Stimulated activated CD4-positive, alpha-beta T cell treated with anti-CD3 and anti-CD28 coated beads, Interleukin-15, amount 100 ng/mL, for 24 hours (primary cell): ENCODE measurements around the gene CCNF.
"Not testable (repeated sequence)": the region's sequence is repeated elsewhere in the genome, so short reads cannot be mapped to it uniquely, and the experiment has no call there.

Experiments
- DNase-seq: peaks from one replicate; pipeline ENCODE4 v3.0.0-alpha.2; 2020

CCNF gene

DNA sequence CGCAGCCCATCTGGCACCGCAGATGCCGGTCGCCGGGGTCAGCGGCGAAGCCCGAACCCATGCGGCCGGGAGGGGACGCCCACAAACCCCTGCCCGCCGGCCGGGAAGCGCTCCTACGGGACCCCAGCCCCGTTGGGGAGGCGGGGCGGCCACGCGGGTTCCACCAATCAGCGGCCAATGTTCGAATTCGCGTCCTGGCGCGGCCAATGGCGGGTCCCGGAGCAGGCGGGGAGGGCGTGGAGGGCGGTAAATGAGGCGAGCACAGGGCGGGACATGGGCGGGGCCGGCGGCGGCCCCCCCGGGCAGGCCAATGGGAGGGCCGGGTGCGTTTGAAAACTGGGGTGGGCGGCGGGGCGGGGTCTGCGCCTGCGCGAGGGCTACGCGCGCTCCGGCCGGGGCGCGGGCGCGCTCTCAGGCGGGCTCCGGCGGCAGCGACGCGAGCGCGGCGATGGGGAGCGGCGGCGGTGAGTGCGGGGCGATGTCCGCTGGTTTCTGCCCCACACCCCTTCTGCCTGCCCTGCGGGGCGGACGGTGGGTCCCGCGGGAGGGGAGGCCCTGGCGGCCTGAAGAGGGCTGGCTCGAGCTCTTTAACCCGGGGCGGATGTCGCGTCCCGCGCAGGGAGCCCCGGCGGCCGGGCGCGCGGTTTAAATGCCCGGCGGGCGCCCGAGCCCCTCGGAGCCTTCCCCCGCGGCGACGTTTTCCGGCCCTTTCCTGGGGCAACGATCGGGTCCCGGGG lies at the start of gene CCNF:
Gene CCNF, plus strand, starts transcription at position 414 of the 737 bp plus-strand sequence. Its CDS starts 35 bp downstream, at position 449.
- DNase-seq, result peak; percentile 99

DNA sequence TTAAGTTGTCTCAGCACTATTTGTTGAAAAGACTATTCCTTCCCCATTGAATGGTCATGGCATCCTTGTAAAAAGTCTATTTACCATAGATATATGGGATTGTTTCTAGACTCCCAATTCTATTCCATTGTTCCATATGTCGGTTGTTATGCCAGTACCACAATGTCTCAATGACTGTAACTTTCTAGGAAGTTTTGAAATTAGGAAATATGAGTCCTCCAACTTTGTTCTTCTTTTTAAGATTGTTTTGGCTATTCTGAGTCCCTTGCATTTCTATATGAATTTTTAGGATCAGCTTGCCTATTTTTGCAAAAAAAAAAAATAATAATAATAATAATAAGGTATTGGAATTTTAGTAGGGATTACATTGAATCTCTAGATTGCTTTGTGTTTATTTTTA lies 45.7 kb upstream of the CCNF start:
- DNase-seq, result no peak

DNA sequence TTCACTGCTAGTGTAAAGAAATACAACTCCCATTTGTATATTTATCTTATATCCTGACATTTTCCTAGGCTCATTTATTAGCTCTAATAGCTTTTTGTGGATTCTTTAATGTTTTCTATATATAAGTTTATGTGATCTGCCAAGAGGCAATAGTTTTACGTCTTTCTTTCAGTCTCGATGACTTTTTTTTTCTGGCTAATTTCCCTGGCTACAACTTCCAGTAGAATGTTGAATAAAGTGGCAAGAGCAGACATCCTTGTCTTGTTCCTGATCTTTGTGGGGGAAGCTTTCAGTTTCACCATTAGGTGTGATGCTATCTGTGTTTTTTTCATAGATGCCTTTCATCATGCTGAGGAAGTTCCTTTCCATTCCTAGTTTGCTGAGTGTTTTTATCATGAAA lies 44.8 kb upstream of the CCNF start:
- DNase-seq, result no peak

- DNase-seq, result no peak
Observed at GRCh38 chr16:2385190-2385836, 43.9 kb upstream of the CCNF start.

DNA sequence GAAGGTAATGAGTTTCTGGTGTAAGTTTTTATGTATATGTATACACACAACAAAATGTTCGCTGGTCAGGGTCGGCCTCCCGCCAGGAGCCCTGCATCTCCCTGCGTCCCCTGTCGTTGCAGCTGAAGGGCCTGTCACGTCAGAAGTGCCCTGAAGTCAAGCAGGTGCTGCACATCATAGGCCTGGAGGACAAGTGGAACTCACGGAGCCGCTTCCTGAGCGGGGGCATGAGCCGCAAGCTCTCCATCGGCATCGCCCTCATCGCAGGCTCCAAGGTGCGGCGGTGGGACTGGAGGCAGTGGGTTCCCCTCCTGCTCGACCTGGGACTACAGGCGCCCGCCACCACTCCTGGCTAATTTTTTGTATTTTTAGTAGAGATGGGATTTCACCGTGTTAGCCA lies 43.3 kb upstream of the CCNF start:
- DNase-seq, result not testable (repeated sequence)

GRCh38 chr16:2386990-2387389 lies 42.3 kb upstream of the CCNF start:
- no peak for DNase-seq

GRCh38 chr16:2388139-2388874 lies 40.9 kb upstream of the CCNF start:
- no peak for DNase-seq

GRCh38 chr16:2388875-2389433 lies 40.3 kb upstream of the CCNF start:
- no peak for DNase-seq

- no peak for DNase-seq
Observed at GRCh38 chr16:2392025-2392424, 37.2 kb upstream of the CCNF start.

DNA sequence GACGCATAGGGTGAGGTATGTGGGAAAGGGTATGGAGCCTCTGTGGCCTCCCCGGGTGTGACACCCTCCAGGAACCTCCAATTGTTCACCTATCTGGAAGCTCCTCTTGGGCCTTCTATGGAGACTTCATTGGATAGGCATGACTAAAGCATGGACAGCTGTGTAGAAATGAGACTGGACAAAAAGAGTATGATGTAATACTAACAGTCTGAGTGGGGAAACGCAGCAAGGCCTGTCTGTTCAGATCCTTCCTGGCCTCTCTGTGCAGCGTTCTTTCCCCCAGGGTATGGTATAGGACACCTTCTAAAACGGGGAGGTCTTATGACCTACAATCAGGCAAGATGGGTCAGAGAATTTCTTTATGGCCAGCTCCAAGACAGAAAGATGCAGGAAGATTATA lies 30.7 kb upstream of the CCNF start:
- no peak for DNase-seq

DNA sequence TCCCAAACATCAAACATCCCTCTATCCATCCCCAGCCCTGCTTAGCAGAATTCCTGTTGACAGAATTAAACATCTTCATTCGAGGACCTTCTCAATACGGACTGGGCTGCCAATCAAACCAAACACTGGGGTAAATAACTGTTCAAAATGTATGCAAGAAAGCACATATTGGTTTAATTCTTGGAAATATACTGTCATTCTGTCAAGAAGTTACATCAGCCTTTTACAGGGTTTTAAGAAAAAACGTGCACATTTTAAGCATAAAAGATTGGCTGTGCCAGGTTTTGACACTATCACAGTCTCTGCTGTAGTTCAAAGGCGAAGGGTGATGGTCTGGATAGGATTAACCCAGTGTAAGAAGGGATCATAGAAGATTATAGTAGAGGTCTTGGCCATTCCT lies 25.1 kb upstream of the CCNF start:
- DNase-seq, result no peak

- no peak for DNase-seq
Observed at GRCh38 chr16:2415085-2415484, 14.2 kb upstream of the CCNF start.

GRCh38 chr16:2420035-2420434 lies 9.2 kb upstream of the CCNF start:
- no peak for DNase-seq

DNA sequence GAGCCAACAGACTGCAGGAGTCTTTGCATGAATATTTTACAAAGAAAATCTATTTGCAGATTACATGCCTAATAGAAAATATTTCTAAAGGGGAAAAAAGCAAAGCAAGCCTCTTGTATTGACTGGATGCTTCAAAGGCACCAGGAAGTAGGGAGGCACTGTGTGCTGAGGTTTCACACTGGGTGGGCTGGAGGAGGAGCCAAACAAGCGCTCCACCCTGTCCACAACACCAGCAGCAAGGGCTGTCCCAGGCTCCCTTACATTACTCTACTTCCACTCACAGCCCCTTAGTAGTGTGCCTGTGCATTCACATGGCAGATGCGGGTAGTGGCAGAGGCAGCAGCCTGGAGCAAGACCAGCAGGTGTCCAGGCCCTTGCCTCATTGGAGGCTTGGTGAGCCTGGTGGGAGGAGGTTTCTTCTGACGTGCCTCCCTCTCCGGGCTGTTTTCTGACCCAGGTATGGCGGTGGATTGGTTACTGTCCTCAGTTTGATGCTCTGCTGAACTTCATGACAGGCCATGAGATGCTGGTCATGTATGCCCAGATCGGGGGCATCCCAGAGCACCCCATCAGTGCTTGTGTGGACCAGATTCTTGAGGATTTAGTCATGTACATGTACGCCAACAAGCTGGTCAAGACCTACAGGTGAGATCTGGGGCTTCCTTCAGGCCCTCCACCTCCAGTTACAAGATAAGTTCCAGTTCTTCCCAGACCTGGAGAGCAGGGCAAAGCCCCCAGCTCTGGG lies 7.0 kb upstream of the CCNF start:
- no peak for DNase-seq

DNA sequence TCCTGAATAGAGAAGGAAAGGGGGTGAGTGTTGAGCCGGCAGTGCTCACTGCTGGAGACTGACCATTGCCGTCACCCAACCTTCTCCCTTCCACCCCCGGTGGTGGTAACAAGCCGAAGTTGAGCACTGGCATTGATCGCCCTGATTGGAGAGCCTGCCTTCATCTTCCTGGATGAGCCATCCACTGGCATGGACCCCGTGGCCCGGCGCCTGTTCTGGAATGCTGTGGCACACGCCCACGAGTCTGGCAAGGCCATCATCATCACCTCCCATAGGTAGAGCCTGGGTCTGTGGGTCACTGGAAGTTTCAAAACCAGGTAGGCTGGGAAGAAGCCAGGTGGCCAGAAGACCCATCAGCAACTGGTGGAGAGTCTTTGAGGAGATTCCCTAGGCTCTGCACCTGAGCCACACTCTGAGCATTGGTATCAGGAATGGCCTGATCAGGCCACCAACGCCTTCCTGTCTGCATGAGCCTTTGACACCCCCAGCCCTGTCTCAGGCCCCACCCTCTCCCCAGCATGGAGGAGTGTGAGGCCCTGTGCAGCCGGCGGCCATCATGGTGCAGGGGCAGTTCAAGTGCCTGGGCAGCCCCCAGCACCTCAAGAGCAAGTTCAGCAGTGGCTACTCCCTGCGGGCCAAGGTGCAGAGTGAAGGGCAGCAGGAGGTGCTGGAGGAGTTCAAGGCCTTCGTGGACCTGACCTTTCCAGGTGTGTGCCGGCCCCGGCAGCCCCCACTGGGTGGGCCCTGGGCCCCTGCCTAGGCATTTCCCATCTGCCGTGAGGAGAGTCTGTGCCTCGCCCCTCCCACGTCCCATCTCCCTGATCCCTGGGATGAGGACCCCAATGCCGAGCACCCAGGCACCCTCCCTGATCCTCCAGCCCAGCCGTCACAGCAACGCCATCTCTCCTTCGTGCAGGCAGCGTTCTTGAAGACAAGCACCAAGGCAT lies 4.9 kb upstream of the CCNF start:
- no peak for DNase-seq

DNA sequence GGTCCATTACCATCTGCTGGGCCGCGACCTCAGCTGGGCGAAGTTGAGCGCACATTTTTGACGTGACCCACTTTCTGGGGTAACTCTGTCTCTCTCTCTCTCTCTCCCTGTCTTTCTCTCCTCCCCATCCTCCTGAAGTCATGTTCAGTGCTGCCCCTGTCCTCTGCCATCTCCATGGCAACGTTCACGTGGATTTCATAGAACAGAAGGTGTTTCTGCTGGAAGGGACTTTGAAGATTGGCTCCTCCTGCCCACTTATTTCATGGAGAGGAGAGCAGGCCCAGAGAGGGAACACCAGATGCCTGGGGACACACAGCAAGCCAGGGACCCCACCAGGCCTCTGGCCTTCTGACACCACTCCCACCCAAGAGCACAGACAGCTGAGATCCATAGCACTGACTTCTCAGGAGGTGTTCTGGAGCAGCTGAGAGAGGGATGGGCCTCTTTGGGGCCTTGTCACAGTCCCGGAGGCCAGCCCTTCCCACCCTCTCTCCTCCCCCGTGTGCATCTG lies 4.2 kb upstream of the CCNF start:
- DNase-seq, result no peak

DNA sequence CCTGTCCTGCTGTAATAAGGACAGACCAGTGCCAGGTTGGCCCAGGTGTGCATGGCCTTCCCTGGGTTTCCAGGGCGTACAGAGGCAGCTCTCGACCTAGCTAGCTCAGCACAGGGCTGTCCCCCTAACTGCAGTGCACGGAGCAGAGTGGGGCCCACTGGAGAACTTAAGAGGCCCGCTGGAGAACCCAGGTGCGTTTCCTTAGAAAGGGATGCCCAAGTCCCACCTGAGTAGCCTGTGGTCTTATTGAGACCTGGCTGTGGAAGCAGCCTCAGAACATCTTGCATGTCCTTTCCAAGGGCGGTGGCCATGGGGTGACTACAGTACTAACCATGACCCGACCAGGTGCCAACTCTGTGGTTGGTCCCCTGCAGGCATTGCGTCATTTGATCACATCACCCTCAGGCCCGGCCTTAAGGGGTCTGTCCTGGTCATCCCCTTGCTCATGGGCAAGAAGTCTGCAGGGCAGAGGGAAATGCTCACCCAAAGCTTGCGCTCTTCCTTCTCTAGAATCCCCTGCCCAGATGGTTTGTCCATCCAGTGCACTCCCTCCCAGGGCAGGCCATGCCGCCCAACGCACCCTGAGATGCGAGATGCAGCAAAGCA lies 3.3 kb upstream of the CCNF start:
- no peak for DNase-seq

DNA sequence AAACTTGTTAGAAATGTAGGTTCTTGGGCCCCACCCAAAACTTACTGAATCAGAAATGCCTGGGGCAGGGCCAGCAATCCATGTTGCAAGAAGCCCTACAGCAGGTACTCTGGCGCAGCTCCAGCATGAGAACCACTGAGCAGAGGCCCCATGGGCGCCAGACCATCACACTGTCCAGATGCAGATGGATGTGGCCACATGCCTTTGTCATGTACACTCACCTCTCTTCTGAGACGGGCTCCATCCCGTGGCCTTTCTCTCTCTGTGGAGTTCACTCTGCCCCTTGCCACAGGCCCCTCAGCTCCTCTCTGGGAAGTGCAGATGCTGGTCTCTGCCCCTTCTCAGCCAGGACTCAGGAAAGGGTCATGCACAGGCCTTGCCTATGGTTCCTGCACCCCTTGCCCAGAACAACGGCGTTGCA lies 2.3 kb upstream of the CCNF start:
- DNase-seq, result no peak

DNA sequence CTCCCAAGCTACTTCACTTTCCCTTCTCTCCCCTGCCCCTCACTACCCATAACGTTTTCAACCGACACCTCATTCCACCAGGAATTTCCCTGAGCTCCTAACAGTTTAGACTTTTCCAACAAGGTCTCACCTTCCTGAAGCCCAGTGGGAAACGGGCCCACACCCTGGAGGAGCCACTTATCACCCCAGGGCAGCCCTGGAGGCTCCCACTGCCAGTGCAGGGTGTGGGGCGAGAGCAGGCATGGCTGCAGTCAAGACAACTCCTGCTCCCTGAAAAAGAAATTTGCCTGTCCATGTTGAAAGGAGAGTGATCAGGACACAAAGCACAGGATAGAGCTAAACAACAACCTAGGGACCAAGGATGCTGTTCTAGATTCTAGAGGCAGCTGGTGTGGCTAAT lies 1.7 kb upstream of the CCNF start:
- DNase-seq, result no peak

DNA sequence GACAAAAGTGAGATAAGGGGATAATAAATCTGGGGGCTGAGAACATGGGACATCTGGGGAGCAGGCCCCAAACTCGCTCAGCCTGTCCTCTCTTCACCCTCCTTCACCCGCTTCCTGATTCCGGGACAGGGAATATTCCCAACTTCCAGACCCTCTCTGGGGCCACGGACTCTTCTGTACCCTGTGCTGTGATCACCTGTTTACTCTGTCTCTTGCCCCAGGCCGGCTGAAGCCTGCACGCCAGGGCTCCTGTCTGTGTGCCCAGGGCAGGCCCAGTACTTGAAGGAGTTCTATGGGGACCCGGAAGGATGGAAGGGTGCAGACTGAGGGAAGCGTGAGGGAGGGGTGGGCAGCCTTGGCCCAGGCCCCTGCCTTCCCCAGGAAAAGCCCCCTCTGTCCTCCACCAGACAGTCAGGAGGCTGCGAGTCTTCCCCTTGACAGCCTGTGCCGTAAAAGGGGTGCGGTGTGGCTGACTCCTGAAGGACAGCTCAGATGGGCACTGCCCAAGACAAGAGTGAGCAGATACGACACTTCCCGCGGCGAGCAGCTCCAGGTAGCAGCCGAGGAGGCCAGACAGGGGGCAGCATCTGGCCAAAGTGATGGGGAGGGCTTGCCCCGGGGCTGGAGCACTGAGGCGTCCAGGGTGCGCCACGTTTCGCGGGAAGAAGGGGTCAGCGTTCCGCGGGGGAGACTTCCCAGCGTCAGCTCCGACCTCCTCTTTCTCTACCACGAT lies 1.0 kb upstream of the CCNF start:
- peak; percentile 26 for DNase-seq

GRCh38 chr16:2428784-2429033 lies 538 bp upstream of the CCNF start:
- DNase-seq, result no peak
